Colonic mucosa (tissue), 4 donors: Measurements from ENCODE around the gene SDHB. TPM values are rescaled to one million over a fixed set of nuclear protein-coding genes. Genes with fewer than 3 reads are reported as not detected.
A peak's percentile ranks its signal among the peaks of the same experiment; 100 is the strongest.

ENCODE experiments used
- DNase-seq: peaks from one replicate; pipeline ENCODE4 v3.0.0-alpha.2; 2020
- H3K27ac ChIP-seq: fragments of 200-600 bp; one replicate; pipeline ENCODE4 v1.8.0; 2021
- H3K27me3 ChIP-seq: fragments of 200-600 bp; one replicate; pipeline ENCODE4 v1.8.0; 2021
- H3K36me3 ChIP-seq: fragments of 200-600 bp; one replicate; pipeline ENCODE4 v1.8.0; 2021
- H3K4me1 ChIP-seq: fragments of 200-600 bp; one replicate; pipeline ENCODE4 v1.8.0; 2021; ENCODE audit warnings: mild to moderate bottlenecking
- H3K4me3 ChIP-seq: fragments of 200-600 bp; one replicate; pipeline ENCODE4 v1.8.0; 2021
- H3K9ac ChIP-seq, 2 donors: one replicate each; pipeline ENCODE4 v1.7.0; 2013; ENCODE audit warnings: control low read depth in 2 of 2, low read depth in 2 of 2, low read length in 2 of 2
- H3K9me3 ChIP-seq: fragments of 200-600 bp; one replicate; pipeline ENCODE4 v1.8.0; 2021
- intact Hi-C: fragments of 100-400 bp; cut with DNase I; formaldehyde crosslinking; loops from one replicate; pipeline ENCODE4 v1.14.1; 2022
- total RNA-seq, 2 donors: library from RNA; stranded (reverse); fragmentation: NEBNext Ultra II Directional in 1 of 2; extraction: Animal tissue kit (Norgen Biotek cat#: 25700) in 1 of 2; gene quantifications; one replicate each; pipeline ENCODE4 v1.2.1, GENCODE V29; 2021
- TF ChIP-seq, protein P1 (sequence below): fragments of 200-600 bp; IDR thresholded peaks from one replicate; pipeline ENCODE4 v1.8.0; 2022; ENCODE audit warnings: antibody characterized with exemption, mild to moderate bottlenecking
- donor health status: healthy.
- donor health status: DM: no; HTN: no; CAD: no.
- donor health status: DM: no; HTN: no; CAD: no.

Gene SDHB
- total RNA-seq, 2 donors from 2014 or later, result 208 to 229 TPM

DNA sequence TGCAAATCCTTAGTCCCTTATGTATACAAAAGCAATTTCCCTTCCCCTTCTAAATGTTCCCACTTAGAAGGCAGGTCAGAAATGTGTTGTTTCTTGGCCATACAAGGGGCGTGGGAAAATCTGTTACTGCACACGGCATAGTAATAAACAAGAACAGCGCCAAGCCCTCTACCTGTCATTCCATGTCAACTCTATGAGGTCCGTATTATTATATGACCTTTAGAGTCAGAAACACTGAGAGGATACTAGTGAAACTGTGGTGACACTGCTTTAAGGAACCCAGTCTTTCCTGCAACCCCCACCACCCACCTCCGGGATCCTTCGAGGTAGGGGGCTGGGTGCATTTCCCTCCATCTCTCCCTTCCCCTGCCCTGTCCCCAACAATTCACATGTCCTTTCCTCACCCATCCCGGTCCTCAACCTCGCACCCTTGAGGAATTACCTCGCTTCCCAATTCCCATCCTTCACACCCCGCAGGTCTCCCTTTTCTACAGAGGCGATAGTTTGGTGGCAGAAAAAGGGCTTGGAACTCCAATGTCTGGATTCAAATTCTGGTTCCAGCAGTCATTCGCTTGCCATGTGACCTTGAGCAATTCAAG, 647 bp downstream of the SDHB start:
- TF ChIP-seq, protein P1, sequence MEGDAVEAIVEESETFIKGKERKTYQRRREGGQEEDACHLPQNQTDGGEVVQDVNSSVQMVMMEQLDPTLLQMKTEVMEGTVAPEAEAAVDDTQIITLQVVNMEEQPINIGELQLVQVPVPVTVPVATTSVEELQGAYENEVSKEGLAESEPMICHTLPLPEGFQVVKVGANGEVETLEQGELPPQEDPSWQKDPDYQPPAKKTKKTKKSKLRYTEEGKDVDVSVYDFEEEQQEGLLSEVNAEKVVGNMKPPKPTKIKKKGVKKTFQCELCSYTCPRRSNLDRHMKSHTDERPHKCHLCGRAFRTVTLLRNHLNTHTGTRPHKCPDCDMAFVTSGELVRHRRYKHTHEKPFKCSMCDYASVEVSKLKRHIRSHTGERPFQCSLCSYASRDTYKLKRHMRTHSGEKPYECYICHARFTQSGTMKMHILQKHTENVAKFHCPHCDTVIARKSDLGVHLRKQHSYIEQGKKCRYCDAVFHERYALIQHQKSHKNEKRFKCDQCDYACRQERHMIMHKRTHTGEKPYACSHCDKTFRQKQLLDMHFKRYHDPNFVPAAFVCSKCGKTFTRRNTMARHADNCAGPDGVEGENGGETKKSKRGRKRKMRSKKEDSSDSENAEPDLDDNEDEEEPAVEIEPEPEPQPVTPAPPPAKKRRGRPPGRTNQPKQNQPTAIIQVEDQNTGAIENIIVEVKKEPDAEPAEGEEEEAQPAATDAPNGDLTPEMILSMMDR, result no peak
- peak overlapping the region; percentile 85 to 97 for H3K9ac ChIP-seq
- intact Hi-C loops, result no loop called here
- no peaks in the 10 kb centered on the region for H3K27me3 ChIP-seq
- H3K36me3 ChIP-seq, result no peaks in the 10 kb centered on the region
- peak overlapping the region; percentile 68 for H3K27ac ChIP-seq
- no peak for DNase-seq
- H3K9me3 ChIP-seq, result no peaks in the 10 kb centered on the region
- H3K4me3 ChIP-seq, result peak overlapping the region; percentile 64
- peaks cover 9% of the 10 kb centered on the region for H3K4me1 ChIP-seq

DNA sequence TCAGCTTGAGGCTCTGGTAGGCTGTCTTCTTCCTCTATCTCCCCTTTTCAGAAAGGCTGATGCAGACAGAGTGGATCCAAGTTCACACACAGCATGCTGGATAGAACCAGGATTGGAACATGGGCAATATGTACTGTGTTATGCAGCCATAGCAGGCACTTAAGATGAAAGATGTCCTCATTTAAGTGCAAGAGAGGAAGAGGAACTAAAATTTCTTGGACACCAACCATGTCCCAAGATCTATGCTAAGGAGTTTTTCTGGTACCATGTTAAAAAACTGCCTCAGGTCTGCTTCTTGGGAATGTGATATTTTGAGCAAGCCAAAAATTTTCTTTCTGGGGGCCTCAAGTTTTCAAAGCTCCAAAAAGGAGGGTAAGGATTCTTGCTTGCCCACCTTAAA, 1.2 kb downstream of the SDHB start:
- intact Hi-C loops, result no loop called here
- TF ChIP-seq, protein P1, result no peak
- DNase-seq, result no peak
- Histone ChIP-seq H3K36me3 (no peaks in the 10 kb centered on the region), H3K27ac (peak overlapping the region; percentile 68), H3K9me3 (no peaks in the 10 kb centered on the region), H3K9ac (peak overlapping the region in 1 of 2 donors; percentile 97), H3K27me3 (no peaks in the 10 kb centered on the region), H3K4me3 (peak overlapping the region; percentile 64), H3K4me1 (peaks cover 9% of the 10 kb centered on the region)

DNA sequence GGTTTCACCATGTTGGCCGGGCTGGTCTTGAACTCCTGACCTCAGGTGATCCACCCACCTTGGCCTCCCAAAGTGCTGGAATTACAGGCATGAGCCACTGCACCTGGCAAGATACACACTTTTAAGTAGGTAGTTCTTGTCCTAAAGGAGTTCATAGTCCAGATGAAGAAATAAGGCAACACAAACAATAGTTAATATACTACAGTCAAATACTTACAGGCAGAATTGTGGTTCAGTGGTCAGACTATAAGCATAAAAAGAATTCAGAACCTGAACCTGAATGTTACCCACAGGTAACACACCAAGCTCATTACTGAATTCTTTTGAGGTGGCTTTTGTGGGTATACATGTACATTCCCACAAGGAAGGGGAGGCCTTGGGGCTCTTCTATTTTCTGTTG, 1.8 kb downstream of the SDHB start:
- H3K4me1 ChIP-seq, result peaks cover 9% of the 10 kb centered on the region
- peak overlapping the region in 1 of 2 donors; percentile 97 for H3K9ac ChIP-seq
- H3K9me3 ChIP-seq, result no peaks in the 10 kb centered on the region
- H3K27me3 ChIP-seq, result no peaks in the 10 kb centered on the region
- TF ChIP-seq, protein P1, result no peak
- no peaks in the 10 kb centered on the region for H3K36me3 ChIP-seq
- intact Hi-C loops, result no loop called here
- no peak overlapping the region for H3K27ac ChIP-seq
- H3K4me3 ChIP-seq, result no peak overlapping the region
- no peak for DNase-seq

DNA sequence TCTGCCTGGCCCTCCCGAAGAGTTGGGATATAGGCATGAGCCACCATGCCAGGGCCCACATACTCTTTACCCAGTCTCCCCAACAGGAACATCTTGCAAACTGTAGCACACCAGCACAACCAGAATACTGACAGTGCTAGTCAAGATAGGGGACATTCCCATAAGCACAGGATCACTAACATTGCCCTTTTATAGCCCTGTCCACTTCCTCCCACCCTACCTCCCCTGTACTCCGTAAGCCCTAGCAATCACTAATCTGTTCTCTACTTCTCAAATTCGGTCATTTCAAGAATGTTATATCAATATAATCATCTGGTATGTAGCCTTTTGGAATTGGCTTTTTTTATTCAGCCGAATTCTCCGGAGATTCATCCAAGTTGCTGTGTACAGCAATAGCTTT, 5.9 kb downstream of the SDHB start:
- H3K4me3 ChIP-seq, result no peak overlapping the region
- H3K27ac ChIP-seq, result no peak overlapping the region
- H3K36me3 ChIP-seq, result peaks cover 4% of the 10 kb centered on the region
- no peak for DNase-seq
- intact Hi-C loops, result no loop called here
- peaks cover 9% of the 10 kb centered on the region for H3K4me1 ChIP-seq
- no peak overlapping the region for H3K9ac ChIP-seq
- no peaks in the 10 kb centered on the region for H3K27me3 ChIP-seq
- TF ChIP-seq, protein P1, result no peak
- H3K9me3 ChIP-seq, result no peaks in the 10 kb centered on the region

DNA sequence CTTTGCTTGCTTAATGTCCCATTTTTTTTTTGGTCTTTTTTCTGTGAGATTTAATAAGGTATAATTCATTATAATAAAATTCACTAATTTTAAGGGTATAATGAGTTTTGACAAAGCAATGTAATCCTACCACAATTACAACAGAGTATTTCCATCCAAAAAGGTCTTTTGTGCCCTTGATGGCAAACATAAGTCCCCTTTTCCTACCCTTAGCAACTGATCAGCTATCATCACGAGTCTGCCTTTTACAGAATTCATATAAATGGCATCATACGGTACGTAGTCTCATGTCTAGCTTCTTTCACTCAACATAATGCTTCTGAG, 7.5 kb downstream of the SDHB start:
- H3K4me3 ChIP-seq, result no peak overlapping the region
- no peaks in the 10 kb centered on the region for H3K4me1 ChIP-seq
- no peak for DNase-seq
- TF ChIP-seq, protein P1, result no peak
- H3K9ac ChIP-seq, result no peak overlapping the region
- intact Hi-C loops, result no loop called here
- no peaks in the 10 kb centered on the region for H3K27me3 ChIP-seq
- peaks cover 4% of the 10 kb centered on the region for H3K36me3 ChIP-seq
- H3K9me3 ChIP-seq, result no peaks in the 10 kb centered on the region
- H3K27ac ChIP-seq, result no peak overlapping the region
